Measurements from ENCODE around the gene SLC25A39.

The SLC25A39 gene

DNA sequence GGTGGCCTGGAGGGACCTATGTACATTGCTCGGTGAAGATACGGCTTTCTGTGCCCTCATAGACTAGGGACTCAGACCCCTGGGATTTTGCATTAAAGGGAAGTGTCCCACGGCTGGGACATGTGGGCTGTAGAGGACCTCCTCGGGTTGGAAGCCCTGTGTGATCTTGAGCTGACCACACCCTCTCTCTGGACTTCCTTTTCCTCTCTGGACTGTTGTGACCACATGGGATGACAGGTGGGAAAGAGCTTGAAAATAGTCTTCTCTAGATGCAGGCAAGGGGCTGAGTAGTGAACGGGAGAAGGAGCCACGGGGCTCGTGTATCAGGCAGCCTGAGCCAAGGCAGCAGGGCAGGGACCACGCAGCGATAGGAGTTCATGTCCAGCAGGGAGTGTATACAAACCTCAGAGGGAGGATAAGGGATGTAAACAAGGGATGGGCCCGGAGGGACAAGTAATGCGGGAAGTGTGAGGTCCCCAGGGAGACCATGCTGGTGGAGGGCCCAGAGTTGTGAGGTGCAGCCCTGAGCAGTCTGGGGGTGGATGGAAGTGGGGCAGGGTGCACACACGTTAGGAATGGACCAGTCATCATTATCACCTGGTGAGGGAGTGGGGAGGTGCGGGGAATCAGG, 52.2 kb downstream of the SLC25A39 start:
- no peak for DNase-seq

All from fibroblast of skin of right quadriceps (primary cell).